ENCODE results near the gene SLC16A8. TPM values are rescaled to one million over a fixed set of nuclear protein-coding genes. Genes with fewer than 3 reads are reported as not detected.

Gene SLC16A8
- total and polyA plus RNA-seq, 9 of the 15 experiments (the other 6 are each of a cell fraction or from before 2014, with no cell fraction given) = not detected

DNA sequence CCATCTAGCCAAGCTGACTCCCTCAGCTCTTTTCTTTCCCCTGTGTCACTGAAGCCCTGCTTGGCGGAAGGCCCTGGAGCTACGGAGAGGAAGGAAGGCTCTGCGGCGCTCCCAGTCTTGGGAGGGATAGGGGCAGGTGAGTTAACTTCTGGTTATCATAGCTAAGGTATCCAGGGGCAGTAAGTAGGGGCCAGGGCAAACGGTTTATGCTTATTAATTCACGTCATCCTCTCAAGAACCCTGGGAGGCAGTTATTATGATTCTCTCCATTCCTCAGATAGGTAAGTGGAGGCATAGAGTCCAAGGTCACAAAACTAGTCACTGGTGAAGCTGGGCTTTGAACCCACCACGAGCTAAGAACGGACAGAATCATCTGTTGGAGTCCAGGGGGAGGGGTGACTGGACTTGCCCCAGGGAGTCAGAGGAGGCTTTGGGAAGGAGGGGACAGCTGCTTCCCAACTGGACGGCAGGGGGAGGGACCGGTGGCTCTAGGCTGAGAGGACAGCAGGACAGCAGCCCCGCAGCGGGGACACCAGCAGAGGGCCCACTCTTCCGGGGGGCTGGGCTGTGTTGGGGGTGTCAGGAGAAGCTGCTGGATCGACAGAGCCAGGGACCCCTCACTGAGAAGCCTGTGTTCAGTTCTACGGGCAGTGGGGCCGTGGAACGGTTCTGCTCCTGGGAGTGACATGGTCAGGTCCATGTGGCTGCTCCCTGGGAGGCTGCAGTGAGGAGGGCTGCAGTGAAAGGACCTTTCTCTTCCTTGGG lies 23.0 kb upstream of the SLC16A8 start (continued):
- TF ChIP-seq KDM1A (IDR thresholded peaks at IDR 0.05) = peak; percentile 18 to 43; a peak in 1 of 4 replicates
- TF ChIP-seq GTF2E2 (tag; IDR thresholded peaks at IDR 0.05) = no peak
- TF ChIP-seq, protein P1, sequence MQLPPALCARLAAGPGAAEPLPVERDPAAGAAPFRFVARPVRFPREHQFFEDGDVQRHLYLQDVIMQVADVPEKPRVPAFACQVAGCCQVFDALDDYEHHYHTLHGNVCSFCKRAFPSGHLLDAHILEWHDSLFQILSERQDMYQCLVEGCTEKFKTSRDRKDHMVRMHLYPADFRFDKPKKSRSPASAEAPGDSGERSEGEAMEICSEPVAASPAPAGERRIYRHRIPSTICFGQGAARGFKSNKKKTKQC (CRISPR knock-in tag; IDR thresholded peaks at IDR 0.05) = no peak
- TF ChIP-seq, protein P2, sequence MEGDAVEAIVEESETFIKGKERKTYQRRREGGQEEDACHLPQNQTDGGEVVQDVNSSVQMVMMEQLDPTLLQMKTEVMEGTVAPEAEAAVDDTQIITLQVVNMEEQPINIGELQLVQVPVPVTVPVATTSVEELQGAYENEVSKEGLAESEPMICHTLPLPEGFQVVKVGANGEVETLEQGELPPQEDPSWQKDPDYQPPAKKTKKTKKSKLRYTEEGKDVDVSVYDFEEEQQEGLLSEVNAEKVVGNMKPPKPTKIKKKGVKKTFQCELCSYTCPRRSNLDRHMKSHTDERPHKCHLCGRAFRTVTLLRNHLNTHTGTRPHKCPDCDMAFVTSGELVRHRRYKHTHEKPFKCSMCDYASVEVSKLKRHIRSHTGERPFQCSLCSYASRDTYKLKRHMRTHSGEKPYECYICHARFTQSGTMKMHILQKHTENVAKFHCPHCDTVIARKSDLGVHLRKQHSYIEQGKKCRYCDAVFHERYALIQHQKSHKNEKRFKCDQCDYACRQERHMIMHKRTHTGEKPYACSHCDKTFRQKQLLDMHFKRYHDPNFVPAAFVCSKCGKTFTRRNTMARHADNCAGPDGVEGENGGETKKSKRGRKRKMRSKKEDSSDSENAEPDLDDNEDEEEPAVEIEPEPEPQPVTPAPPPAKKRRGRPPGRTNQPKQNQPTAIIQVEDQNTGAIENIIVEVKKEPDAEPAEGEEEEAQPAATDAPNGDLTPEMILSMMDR (IDR thresholded peaks at IDR 0.05 in 2 of 3, conservative IDR thresholded peaks at IDR 0.05 in 1 of 3; ENCODE audit: insufficient read depth in 2 of 3, low read depth in 1 of 3, low read length in 3 of 3) = peak in 1 of 3 experiments; percentile 42; a peak in 3 of 6 replicates
- no peak for TF ChIP-seq BRF1 (IDR thresholded peaks at IDR 0.05; ENCODE audit: borderline replicate concordance, extremely low read depth, insufficient read length)
- no peak for TF ChIP-seq TEAD1 (CRISPR knock-in tag; IDR thresholded peaks at IDR 0.05)

DNA sequence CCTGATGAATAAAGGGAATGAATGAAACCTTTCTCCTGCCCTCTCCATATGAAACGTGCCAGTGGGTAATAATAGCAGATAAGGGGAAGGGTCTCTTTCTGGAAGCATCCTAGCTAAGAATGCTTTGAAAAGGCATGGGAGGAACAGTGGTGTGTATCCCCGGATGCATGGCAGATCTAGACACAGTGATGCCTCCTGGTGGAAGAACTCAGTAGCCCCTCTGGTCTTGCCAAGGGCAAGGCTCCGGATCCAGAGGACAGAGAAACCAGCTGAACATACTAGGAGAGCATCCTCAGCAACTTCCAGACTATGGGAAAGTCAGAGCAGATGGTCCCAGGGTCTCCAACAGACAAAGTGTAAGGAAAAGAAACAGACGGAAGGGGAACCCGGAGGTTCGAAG lies 20.1 kb upstream of the SLC16A8 start:
- Histone ChIP-seq H3K27ac (ENCODE audit: extremely low read depth, low read depth, low read length) (no peak overlapping the region), H3K9me3 (replicated peaks; ENCODE audit: control insufficient read depth, insufficient read depth, low read depth, low read length) (no peaks in the 10 kb centered on the region), H2AFZ (ENCODE audit: low read depth, low read length) (peak overlapping the region; percentile 48; the same call in 1 of the 2 replicates), H3K36me3 (ENCODE audit: control insufficient read depth, insufficient read depth, low read length) (no peaks in the 10 kb centered on the region), H4K20me1 (replicated peaks; ENCODE audit: control insufficient read depth, insufficient read depth, low read length) (no peaks in the 10 kb centered on the region), H3K4me3 (no peak overlapping the region), H3K4me2 (ENCODE audit: insufficient read depth, low read length) (no peak overlapping the region), H3K79me2 (ENCODE audit: control insufficient read depth, insufficient read depth, low read length) (no peaks in the 10 kb centered on the region), H3K4me1 (replicated peaks in 1 of 2; ENCODE audit: control insufficient read depth in 2 of 2, insufficient read depth in 2 of 2, low read length in 2 of 2) (peaks cover 0 to 9% of the 10 kb centered on the region in 2 experiments; a peak in 4 of 5 replicates), H3K9ac (ENCODE audit: insufficient read depth in 1 of 2, low read depth in 2 of 2, low read length in 2 of 2) (no peak overlapping the region), H3K27me3 (ENCODE audit: control insufficient read depth in 2 of 2, insufficient read depth in 2 of 2, low read length in 2 of 2) (no peaks in the 10 kb centered on the region), H3K9me1 (ENCODE audit: control insufficient read depth, insufficient read depth, low read length) (no peaks in the 10 kb centered on the region)
- WGBS (ENCODE audit: insufficient coverage, low coverage, missing lambda C conversion rate) = 25% methylated on average over 3 of the region's 6 CpGs
- ChIA-PET CTCF (ENCODE audit: low intra/inter-chr PET ratio) (interaction anchor here (0.8 kb wide), 1 partner anchor 52 kb away, joined by 4 read pairs; no protein-coding TSS in a partner anchor), POLR2A (no interaction called here)
- ATAC-seq = peak; percentile 86
- in situ Hi-C loops (cut with MboI) = loop anchor here (10.0 kb wide), 1 partner anchor 471 kb away; the partner anchor contains the start of gene DMC1
- TF ChIP-seq COPS2 (conservative IDR thresholded peaks at IDR 0.05) = no peak
- TF ChIP-seq GABPB2 (CRISPR knock-in tag; conservative IDR thresholded peaks at IDR 0.05) = no peak
- TF ChIP-seq RAD51 (IDR thresholded peaks at IDR 0.05; ENCODE audit: borderline replicate concordance, low read depth) = no peak
- TF ChIP-seq ZNF24 (IDR thresholded peaks at IDR 0.05) = no peak
- TF ChIP-seq ZNF668 (CRISPR knock-in tag; IDR thresholded peaks at IDR 0.05) = no peak
- TF ChIP-seq RAD21 (CRISPR knock-in tag; conservative IDR thresholded peaks at IDR 0.05 in 1 of 2, IDR thresholded peaks at IDR 0.05 in 1 of 2) = peak in 1 of 2 experiments; percentile 40; a peak in 2 of 4 replicates
- TF ChIP-seq, protein P2 (IDR thresholded peaks at IDR 0.05 in 2 of 3, conservative IDR thresholded peaks at IDR 0.05 in 1 of 3; ENCODE audit: insufficient read depth in 2 of 3, low read depth in 1 of 3, low read length in 3 of 3) = peak; percentile 45 to 54 (median 48)
- TF ChIP-seq ELF1 (tag; IDR thresholded peaks at IDR 0.05) = no peak
- no peak for TF ChIP-seq ZBTB1 (CRISPR knock-in tag; IDR thresholded peaks at IDR 0.05; ENCODE audit: borderline replicate concordance, low read depth)
- TF ChIP-seq DNMT1 (IDR thresholded peaks at IDR 0.05) = no peak
- intact Hi-C loops (cut with micrococcal nuclease) = loop anchor here (1.0 to 10.0 kb wide), 2 partner anchors 52 to 471 kb away; partner anchors contain the start of gene DMC1
- no TSS peak for BruUV-seq (replicated peaks)
- FAIRE-seq = no peak
- DNase-seq (ENCODE audit: extremely low read depth in 1 of 4, low spot score in 3 of 4) = peak; percentile 43 to 50 (median 46)
